K562 treated with DMSO at 1 percent for 48 hours (cell line): Measurements from ENCODE around the gene ZNF223. TPM values are rescaled to one million over a fixed set of nuclear protein-coding genes. Genes with fewer than 3 reads are reported as not detected.

ENCODE experiments used
- total RNA-seq: library from RNA; unstranded; fragments of 300-600 nt; gene quantifications from 2 replicates; pipeline ENCODE4 v1.2.3, GENCODE V29; 2022; ENCODE audit warnings: low replicate concordance; ENCODE audit errors: extremely low read depth

Gene ZNF223
- total RNA-seq: not detected in 2 replicates

GRCh38 chr19:44051650-44052402 lies at the start of gene ZNF223:
Gene ZNF223 (plus strand): TSS chr19:44052036. CDS start chr19:44055177, 3,141 bp downstream.

DNA sequence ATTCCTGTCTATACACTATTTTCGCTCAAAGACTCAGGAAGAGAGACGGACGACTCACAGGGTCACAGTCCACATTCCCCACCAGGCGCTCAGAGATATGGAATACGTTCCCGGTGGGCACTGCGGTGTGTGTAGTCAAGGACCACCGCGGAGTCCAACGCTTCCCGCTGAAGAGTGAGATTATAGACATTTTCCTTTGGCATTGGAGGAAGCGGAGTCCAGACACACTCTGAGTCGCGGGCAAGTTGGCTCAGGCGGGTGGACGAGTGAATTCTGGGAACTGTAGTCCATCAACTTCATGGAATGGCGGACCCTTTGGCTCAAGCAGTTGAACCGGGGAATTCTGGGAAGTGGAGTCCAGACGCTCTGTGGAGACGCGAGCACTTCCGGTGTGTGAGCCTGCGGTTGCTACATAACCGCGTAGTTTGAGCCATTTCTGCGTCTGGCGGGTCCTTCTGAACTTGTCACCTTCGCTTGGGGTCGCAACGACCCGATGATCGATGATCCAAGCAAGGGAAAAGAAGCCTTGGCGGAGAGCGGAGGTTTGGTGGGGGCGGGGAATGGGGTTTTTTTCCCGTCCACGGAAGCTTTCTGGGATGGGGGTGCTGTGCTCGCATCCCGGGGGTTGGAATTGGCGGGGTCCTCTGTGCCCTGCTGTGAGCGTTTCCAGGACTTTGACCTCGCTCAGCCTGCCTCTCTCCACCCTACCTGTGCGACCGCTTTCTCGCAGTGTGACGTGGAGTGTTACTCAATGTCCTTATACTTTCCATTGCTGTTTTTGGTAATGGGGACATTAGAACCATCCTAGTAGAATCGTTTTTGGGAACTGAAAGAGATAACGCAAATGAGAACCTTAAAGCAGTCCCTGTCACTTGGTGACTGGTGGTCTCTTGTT lies 49.0 kb upstream of the ZNF223 start, which contains the start of gene ZNF230:
Gene ZNF230, plus strand, starts transcription at position 392 of the 895 bp plus-strand sequence. CDS start 4,122 bp downstream, outside the sequence.

GRCh38 chr19:44025217-44025936 lies 26.5 kb upstream of the ZNF223 start, which contains the start of gene ZNF222:
Gene ZNF222 (plus strand): TSS chr19:44025379. CDS start chr19:44025437, 58 bp downstream.

GRCh38 chr19:44071824-44072542 lies 20.1 kb downstream of the ZNF223 start, which contains the start of gene ZNF284:
Gene ZNF284 (plus strand): TSS chr19:44072159. CDS start chr19:44076390, 4,231 bp downstream.

DNA sequence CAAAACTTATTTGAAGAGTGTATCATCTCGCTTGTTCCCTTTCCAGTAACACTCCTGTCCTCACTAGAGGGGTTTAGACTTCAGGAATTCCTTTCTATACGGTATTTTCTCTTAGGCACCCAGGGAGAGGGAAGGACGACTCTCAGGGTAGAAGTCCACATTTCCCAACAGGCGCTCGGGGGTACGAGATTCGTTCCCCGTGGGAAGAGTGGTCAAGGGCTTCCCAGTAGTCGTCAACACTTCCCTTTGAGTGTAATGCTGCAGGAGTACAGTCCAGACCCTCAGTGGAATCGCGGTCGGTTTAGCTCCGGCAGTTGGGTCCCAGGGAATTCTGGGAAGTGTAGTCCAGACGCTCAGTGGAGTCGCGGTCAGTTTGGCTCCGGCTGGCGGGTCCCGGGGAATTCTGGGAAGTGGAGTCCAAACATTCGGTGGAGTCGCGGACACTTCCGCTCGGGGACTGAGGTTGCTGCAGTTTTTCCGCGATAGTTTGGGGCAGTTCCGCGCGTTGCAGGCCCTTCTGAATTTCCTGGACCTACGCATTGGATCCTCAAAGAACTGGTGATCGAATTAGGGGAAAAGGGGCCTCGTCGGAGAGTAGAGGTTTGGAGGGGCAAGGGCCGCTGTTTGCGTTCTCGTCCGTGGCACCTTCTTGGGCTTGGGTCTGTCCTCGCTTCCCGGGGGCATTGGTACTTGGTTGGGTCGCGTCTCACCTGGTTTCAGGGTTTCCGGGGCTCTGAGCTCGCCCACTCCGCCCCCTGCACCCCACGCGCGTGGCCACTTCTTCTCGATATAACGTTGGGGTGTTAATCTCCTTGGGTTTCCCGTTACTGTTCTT lies 42.3 kb downstream of the ZNF223 start, which contains the start of gene ZNF224:
Gene ZNF224, plus strand, starts transcription at position 431 of the 835 bp plus-strand sequence. CDS start 3,513 bp downstream, outside the sequence.

GRCh38 chr19:44113138-44113783 lies 61.4 kb downstream of the ZNF223 start, which contains the start of gene ZNF225:
Gene ZNF225 (plus strand): TSS chr19:44113399. CDS start chr19:44115828, 2,429 bp downstream.

Other genes starting within 250 kb of the ZNF223 start
- not detected in 2 replicates for gene LYPD5, start 249.6 kb upstream of the ZNF223 start, total RNA-seq
- gene ZNF283, start 224.7 kb upstream of the ZNF223 start, total RNA-seq: not detected in 2 replicates
- gene ZNF404, start 168.1 kb upstream of the ZNF223 start, total RNA-seq: not detected in 2 replicates
- not detected in 2 replicates for gene ZNF45, start 116.8 kb upstream of the ZNF223 start, total RNA-seq
- gene ZNF221, start 100.8 kb upstream of the ZNF223 start, total RNA-seq: not detected in 2 replicates
- gene ZNF155, start 67.8 kb upstream of the ZNF223 start, total RNA-seq: not detected in 2 replicates
- not detected in 2 replicates for gene ZNF230, start 49.1 kb upstream of the ZNF223 start, total RNA-seq
- not detected in 2 replicates for gene ZNF222, start 26.7 kb upstream of the ZNF223 start, total RNA-seq
- gene ZNF284, start 20.1 kb downstream of the ZNF223 start, total RNA-seq: not detected in 2 replicates
- gene ZNF224, start 42.3 kb downstream of the ZNF223 start, total RNA-seq: not detected in 2 replicates
- not detected in 2 replicates for gene ZNF225, start 61.4 kb downstream of the ZNF223 start, total RNA-seq
- not detected in 2 replicates for gene ZNF234, start 89.5 kb downstream of the ZNF223 start, total RNA-seq
- gene ZNF226, start 113.1 kb downstream of the ZNF223 start, total RNA-seq: not detected in 2 replicates
- gene ZNF227, start 160.5 kb downstream of the ZNF223 start, total RNA-seq: not detected in 2 replicates
- gene ZNF233, start 207.8 kb downstream of the ZNF223 start, total RNA-seq: not detected in 2 replicates